ENCODE results near the gene INTS11. TPM values are rescaled to one million over a fixed set of nuclear protein-coding genes. Genes with fewer than 3 reads are reported as not detected.

The INTS11 gene
- total and polyA plus RNA-seq, 10 of the 15 experiments (the other 5 are each of a cell fraction or from before 2014, with no cell fraction given): 2.5 to 117 (median 77.7) TPM

- TF ChIP-seq, protein P1, sequence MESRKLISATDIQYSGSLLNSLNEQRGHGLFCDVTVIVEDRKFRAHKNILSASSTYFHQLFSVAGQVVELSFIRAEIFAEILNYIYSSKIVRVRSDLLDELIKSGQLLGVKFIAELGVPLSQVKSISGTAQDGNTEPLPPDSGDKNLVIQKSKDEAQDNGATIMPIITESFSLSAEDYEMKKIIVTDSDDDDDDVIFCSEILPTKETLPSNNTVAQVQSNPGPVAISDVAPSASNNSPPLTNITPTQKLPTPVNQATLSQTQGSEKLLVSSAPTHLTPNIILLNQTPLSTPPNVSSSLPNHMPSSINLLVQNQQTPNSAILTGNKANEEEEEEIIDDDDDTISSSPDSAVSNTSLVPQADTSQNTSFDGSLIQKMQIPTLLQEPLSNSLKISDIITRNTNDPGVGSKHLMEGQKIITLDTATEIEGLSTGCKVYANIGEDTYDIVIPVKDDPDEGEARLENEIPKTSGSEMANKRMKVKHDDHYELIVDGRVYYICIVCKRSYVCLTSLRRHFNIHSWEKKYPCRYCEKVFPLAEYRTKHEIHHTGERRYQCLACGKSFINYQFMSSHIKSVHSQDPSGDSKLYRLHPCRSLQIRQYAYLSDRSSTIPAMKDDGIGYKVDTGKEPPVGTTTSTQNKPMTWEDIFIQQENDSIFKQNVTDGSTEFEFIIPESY (IDR thresholded peaks at IDR 0.05): no peak
- peak; percentile 33; the same call in 1 of the 2 replicates for TF ChIP-seq SMAD5 (IDR thresholded peaks at IDR 0.05; ENCODE audit: low read depth)
- TF ChIP-seq, protein P2, sequence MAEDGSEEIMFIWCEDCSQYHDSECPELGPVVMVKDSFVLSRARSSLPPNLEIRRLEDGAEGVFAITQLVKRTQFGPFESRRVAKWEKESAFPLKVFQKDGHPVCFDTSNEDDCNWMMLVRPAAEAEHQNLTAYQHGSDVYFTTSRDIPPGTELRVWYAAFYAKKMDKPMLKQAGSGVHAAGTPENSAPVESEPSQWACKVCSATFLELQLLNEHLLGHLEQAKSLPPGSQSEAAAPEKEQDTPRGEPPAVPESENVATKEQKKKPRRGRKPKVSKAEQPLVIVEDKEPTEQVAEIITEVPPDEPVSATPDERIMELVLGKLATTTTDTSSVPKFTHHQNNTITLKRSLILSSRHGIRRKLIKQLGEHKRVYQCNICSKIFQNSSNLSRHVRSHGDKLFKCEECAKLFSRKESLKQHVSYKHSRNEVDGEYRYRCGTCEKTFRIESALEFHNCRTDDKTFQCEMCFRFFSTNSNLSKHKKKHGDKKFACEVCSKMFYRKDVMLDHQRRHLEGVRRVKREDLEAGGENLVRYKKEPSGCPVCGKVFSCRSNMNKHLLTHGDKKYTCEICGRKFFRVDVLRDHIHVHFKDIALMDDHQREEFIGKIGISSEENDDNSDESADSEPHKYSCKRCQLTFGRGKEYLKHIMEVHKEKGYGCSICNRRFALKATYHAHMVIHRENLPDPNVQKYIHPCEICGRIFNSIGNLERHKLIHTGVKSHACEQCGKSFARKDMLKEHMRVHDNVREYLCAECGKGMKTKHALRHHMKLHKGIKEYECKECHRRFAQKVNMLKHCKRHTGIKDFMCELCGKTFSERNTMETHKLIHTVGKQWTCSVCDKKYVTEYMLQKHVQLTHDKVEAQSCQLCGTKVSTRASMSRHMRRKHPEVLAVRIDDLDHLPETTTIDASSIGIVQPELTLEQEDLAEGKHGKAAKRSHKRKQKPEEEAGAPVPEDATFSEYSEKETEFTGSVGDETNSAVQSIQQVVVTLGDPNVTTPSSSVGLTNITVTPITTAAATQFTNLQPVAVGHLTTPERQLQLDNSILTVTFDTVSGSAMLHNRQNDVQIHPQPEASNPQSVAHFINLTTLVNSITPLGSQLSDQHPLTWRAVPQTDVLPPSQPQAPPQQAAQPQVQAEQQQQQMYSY (CRISPR knock-in tag; IDR thresholded peaks at IDR 0.05): no peak
- TF ChIP-seq NRF1 (conservative IDR thresholded peaks at IDR 0.05; ENCODE audit: low read depth, low read length): peak; percentile 34; the same call in 1 of the 2 replicates
- peak; percentile 48; the same call in 1 of the 2 replicates for TF ChIP-seq ZSCAN29 (IDR thresholded peaks at IDR 0.05)
- no peak for TF ChIP-seq NBN (IDR thresholded peaks at IDR 0.05)
- TF ChIP-seq SUPT20H (IDR thresholded peaks at IDR 0.05; ENCODE audit: borderline replicate concordance, control insufficient read depth, low read depth, low read length): no peak
- no peak for TF ChIP-seq NFYB (IDR thresholded peaks at IDR 0.05; ENCODE audit: insufficient read depth, low read depth, low read length)
- peak; percentile 88 for TF ChIP-seq CHD2 (IDR thresholded peaks at IDR 0.05; ENCODE audit: borderline replicate concordance, low read depth, low read length)
- TF ChIP-seq, protein P3, sequence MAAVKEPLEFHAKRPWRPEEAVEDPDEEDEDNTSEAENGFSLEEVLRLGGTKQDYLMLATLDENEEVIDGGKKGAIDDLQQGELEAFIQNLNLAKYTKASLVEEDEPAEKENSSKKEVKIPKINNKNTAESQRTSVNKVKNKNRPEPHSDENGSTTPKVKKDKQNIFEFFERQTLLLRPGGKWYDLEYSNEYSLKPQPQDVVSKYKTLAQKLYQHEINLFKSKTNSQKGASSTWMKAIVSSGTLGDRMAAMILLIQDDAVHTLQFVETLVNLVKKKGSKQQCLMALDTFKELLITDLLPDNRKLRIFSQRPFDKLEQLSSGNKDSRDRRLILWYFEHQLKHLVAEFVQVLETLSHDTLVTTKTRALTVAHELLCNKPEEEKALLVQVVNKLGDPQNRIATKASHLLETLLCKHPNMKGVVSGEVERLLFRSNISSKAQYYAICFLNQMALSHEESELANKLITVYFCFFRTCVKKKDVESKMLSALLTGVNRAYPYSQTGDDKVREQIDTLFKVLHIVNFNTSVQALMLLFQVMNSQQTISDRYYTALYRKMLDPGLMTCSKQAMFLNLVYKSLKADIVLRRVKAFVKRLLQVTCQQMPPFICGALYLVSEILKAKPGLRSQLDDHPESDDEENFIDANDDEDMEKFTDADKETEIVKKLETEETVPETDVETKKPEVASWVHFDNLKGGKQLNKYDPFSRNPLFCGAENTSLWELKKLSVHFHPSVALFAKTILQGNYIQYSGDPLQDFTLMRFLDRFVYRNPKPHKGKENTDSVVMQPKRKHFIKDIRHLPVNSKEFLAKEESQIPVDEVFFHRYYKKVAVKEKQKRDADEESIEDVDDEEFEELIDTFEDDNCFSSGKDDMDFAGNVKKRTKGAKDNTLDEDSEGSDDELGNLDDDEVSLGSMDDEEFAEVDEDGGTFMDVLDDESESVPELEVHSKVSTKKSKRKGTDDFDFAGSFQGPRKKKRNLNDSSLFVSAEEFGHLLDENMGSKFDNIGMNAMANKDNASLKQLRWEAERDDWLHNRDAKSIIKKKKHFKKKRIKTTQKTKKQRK (IDR thresholded peaks at IDR 0.05; ENCODE audit: low read depth, low read length): no peak
- TF ChIP-seq ZBTB40 (IDR thresholded peaks at IDR 0.05; ENCODE audit: borderline replicate concordance): peak; percentile 71
- TF ChIP-seq WRNIP1 (IDR thresholded peaks at IDR 0.05; ENCODE audit: borderline replicate concordance, low read depth, low read length): no peak
- no peak; the same call in 1 of the 2 replicates for TF ChIP-seq SMC3 (IDR thresholded peaks at IDR 0.05; ENCODE audit: borderline replicate concordance, low read length)
- no peak for TF ChIP-seq E2F4 (IDR thresholded peaks at IDR 0.05; ENCODE audit: low read depth, low read length)
These were observed 50.8 kb downstream of the INTS11 start, which contains the start of gene UBE2J2 (continued) for GRCh38 chr1:1273512-1274298.
